Activated T-helper 1 cell treated with Interleukin-2 at 50 U/mL for 16 hours (primary cell): ENCODE results near the gene MITF.

Experiments used
- DNase-seq: peaks from one replicate; pipeline ENCODE4 v3.0.0-alpha.2; 2020; ENCODE audit warnings: low read depth

The MITF gene

DNA sequence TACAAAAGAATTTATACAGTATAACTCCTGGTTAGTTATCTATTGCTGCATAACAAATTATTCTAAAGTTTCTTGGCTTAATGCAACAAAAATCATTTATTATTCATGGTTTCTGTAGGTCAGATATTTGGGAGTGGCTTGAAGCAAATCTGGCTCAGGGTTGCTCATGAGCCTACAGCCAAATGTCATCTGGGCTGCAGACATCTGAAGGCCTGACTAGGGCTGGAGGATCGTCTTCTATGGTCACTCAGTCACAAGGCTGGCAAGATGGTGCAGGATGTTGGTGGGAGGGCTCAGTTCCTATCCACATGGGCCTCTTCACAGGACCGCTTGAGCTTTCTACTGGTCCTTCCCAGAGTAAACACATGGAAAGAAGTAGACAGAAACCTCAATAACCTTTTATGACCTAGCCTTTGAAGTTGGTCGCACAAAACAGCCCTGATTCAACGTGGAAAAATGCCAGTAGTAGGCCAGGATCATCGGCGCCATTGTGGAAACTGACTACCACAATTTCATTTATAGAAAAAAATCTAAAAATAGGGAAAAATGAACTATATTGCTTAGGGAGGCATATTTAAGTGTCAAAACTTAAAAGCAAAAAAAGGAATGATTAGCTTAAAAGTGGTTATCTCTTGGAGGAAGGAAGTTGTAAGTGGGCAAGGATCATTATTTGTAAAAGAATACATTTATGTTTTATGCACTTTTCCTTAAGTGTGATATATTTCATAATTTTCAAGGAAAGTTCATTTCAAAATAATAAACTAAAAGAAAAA, 9.9 kb upstream of the MITF start:
- DNase-seq = no peak

DNA sequence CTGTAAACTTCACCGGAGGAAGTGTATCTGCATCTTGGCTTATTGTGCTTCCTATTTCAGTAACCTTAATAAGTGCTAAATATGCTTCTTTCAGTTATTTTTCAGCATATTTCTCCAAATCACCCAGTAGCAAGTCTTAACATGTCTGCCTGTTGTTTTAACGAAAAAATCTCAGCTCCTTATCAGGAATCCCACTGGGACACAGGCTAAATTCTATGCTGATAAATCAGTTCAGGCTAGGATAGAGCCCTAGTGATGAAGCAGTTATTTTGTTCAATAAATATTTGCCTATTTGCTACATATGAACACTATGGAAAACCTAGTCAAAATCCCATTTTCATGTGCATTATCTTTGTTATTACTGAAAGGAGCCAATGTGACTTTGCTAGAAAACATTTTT, 8.2 kb upstream of the MITF start:
- no peak for DNase-seq

DNA sequence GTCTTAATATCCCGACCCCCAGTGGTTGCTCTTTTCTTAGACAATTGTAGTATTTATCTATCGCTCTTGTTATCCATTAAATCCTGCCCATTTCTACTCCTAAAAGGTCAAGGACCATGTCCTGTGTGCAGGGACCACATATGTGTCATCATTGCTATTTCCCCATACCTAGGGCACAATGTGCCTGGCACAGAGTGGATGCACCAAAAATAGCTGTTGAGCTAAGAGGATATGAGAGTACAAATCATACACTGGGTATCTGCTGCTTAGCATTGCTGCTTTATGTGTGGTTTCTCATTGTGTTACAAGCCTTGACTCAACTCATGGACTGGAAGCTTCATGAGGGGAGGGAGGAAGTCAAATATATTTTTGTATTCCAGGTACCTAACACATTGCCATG, 3.4 kb upstream of the MITF start:
- DNase-seq = no peak

DNA sequence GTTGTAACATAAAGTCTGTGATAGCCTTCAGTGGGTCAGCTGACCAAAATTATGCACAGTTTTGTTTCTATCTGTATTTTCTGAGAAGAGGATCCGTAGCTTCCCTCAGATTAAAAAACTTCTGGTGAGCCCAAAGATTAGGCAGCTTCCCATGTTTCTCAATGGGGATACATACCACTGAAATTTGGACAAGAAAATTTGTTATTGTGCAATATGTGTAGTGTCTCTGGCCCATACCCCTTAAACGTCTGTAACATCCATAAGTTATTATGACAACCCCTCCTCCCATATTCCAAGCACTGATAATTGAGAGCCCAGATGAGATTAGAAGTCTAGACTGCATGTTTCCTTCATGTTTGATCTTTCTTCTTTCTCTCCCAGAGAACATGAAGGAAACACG, 1.9 kb upstream of the MITF start:
- no peak for DNase-seq

DNA sequence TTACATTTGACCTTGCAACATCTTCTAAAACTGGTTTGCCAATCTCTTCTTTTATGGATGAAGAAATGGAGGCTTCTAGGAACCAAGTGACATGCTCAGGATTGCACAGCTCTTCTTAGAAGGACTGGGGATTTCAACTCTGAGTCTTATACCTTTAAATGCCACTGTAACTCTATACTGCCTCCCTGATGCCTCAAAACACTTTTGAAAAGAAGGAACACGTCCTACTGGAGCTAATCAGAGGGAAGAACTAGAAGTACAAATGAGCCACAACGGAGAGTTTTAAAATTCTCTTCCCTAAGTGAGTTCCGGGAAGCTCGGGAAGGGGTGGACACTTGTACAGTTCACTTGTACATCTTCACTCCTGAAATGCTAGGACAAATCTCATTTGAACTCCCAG, 949 bp upstream of the MITF start:
- no peak for DNase-seq

DNA sequence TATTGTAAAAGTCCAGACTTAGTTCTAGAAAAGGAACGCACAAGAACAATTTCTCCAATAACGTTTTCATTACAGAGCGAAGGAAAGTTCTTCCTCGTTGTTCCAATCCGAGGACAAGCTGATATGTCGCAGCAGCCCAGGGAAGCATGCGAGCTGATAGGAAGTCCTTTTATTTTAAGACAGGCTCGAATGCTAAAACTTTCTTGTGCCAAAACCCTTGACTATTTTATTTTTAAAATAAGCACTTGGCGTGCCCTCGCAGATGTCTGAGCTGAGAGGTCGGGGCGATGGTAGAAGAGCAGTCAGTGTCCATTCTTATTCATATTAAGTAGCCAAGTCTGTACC, 433 bp upstream of the MITF start:
- DNase-seq = no peak

DNA sequence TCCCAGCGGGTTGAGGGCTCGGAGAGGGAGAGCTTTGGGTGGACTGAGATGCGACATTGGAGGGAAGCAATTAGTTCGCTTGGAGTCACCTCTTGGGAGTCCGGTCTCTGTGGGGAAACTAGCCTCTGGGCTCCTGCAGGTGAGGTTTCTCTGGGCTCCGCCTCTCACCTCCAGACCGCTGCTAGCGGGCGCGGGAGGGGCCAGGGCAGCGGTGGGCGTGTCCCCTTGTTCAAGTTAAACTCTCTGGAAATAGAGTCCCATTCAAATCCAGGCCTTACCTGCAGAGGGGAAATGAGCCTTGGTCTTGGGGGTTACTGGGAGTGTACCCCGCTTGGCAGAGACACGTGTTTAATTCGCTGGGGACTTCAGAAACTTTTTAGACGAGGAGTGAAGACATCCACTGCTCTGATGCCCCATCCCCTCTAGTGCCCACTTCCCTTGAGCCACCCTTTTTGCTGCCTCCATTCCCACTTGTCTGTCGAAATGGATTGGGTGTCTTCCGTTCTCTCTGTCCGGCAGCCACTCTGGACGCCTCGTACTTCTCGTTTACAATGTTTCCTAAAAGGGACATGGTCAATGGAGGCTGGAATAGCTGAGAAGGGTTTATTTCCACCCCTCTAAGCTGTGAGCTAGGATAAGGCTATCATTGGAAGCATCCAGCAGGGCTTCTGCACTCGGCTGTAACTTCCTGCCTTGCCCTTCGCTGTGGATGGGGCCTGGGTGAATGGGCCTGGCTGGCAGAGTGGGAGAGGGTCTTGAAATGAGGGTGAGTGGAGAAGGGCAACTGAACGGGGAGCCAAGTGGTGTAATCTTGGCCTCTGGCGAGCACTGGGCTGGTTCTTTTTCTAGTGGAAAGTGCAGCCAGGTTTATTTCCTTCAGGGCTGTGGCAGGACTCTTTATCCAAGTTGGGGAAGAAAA, 1.1 kb downstream of the MITF start:
- no peak for DNase-seq

DNA sequence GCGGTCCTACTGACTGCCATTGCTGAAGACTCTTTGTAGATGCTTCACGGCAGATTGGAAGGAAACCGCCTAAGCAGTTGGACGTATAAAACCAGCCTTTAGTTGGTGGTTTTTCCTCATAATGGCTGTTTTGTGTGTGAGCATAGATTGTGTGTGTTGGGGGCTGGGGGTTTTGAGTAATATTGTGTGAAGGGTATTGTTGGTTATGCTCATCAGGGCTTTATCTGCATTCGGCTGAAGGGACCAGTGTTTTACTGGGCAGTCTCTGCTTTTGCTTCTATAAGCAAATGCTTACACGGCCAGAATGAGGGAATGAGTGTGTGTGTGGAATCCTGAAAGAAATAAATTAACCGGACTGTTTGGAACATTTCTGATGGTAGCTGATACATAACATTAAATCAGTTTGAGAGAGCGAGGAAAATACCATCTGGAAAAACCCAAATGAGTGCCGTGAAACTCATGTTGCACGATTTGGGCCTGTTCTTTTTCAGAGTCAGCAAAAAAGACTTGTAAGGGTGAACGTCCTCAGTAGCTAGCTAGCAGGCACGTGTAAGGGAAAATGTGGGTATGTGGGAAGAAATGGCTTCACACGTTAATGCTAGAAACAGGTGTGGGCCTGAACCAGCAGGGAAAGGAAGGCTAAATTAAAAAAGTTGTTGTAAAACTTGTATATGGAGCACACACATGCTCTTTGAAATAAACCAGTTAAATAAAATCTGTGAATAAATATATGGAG, 1.9 kb downstream of the MITF start:
- no peak for DNase-seq

DNA sequence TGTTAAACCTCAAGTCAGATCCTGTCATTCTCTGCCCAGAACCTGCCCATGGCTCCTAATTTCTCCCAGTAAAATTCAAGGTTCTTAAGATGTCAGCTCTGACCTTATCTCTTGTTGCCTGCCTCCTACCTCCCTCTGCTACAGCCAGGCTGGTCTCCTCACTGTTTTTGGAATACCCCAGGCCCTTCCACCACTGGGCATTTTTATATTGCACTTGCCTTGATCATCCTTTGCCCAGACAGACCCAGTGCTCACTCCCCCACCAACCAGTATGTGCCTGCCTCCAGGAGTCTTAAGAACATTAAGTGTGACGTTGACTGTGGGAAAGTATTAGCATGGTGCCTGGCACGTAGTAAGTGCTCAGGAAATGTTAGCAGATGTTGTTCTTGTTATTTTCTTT, 3.1 kb downstream of the MITF start:
- DNase-seq = no peak

DNA sequence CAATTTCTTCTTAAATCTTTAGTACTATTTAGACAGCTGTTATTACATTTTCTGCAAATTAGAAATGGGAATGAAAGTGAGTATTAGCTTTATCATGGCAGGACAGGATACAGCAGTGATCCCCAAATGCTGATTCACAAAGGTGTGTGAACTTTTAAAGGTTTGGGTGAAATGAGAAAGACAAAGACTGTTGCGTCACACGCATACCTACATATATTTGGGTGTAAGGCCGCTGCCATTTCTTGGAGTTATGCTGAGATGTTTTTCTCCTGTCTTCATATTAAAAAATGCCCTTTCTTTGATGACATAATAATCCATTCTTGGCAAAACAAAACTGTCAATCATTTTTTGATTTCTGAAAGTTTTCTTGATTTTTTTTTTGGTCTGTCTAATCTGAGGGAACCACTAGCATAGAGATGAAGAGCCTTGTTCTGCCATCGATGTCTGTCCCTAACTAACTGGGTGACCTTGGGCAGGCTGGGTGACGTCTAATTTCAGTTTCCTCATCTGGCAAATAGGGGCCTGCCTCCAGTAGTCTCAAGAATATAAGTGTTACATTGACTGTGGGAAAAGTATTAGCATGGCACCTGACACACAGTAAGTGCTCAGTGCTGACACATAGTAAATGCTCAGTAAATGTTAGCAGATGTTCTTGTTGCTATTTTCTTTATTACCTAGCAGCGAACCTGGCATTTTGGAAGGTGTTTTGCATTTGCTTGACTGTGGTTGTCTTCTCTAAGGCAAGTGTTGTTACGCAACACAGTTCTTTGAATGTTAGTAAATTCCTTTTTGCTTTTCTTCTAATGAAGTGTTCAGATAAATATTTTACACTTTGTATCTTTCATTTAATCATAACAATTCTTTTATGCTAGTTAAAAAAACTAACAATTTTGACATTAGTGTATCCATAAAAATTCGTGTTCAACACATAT, 5.0 kb downstream of the MITF start:
- DNase-seq = no peak

DNA sequence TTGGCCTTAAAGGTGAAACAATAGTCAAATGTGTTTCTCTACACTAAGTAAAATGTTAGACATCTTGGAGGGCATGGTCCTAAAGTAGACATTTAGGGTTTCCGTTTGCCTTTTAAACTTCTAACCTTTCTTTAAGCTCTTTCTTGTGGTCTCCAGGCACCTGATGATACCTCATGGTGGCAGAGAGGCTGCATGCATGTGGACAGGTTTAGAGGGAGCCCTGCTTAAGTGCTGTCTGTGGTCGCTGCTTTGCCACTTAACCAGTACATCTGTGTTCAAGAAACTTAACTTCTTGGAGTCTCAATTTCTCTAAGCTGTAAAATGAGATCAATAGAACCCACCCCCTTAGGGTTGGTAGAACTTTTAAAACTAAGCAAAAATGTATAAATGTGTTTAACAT, 6.2 kb downstream of the MITF start:
- no peak for DNase-seq

DNA sequence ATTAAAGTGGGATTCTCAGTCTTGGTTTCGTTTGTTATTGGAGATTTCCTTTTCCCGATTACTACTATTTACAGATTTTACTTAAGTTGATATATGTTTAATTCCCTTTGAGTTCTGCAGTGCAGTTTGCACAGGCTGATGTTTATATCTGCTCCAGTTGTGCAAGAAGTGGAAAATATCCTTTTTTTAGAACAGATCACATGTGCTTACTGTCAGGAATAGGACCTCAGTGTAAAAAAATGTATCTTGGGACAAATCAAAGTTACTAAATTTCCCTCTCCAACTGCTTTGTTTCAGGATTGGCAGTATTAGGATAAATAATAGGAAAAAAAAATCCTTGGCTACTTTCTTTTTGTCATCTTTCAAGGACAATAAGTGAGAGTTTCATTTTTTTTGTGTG, 6.9 kb downstream of the MITF start:
- DNase-seq = no peak

DNA sequence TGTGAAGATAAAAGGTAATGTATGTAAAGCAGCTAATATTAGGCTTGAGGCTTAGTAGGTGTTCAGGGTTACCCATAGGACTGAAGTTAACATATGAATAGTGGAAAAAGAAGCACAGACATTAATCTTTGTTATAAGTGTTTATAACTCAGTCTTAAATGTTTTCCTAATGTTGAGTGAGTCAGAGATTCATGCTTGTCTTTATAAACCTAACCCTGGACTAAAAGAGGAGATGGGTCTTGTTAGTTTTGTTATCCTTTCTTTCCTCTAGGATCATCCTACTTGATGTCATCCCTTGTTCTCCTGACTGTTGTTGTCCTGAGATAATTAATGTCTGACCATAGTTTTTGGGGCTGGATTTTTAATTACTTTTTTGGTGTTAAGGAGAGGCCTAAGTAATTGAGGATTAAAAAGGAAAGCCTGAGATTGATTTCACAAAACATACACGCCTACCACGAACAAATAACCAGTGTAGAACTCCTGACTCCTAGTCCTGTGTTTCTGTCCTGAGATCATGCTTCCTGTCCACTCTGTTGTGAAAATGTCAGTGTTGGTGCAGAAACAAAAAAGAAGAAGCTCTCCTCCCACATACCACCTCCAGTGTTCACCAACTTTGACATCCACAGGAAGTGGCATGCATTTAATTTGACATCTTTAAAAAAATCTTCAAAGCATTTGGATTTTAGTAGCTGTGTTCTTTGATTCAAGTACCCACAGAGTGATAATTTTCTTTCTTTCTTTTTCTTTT, 8.4 kb downstream of the MITF start:
- DNase-seq = no peak

DNA sequence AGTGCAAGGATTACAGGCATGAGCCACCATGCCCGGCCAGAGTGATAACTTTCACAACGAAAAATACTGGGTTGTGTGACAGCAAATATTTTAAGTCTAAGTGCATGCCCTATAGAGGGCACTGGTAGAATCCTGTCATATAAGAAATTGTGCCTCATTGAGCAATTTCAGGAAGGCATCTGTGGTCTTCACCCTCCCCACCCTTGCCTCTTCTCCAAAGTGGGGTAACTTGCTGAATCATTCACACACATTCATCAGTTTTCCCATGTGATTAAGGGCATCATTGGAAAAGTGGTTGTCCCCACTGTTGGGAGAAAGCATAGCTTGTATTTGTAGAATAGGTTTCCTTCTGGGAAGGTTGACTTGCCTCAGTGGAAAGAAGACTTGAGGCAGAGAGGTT, 9.2 kb downstream of the MITF start:
- DNase-seq = no peak

DNA sequence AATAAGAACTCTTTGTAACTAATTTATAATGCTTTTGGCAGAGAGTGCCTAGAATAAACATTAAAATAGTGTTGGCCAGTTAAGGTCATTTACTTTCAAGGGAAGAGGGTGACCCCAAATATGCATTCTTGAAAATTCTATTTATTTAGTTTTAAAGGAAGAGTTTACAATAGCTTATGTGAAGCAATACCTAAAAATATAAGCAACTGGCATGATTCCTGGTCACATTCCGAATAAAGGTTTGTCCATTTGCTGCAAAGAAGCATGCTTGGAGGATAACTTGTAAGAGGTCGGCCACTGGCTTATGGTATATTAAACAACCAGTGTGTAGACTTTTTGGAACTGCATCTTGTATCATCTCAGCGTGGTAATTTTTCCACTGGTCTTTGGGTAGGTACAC, 10.2 kb downstream of the MITF start:
- DNase-seq = no peak

DNA sequence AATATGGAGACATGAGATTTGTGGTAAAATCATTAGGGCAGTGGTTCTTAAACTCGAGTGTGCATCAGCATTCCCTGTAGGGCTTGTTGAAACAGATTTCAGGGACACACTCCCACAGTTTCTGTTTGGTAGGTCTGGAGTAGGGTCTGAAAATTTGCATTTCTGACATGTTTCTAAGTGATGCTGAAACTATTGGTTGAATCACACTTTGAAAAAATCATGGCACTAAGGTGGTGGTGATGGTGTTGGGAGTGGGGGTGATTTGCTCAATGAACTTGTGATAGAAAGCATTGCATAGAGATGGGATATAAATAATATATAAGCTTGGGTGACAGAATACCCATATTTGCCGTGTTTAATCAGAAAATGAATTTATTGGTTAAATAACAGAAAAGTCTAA, 11.3 kb downstream of the MITF start:
- no peak for DNase-seq

DNA sequence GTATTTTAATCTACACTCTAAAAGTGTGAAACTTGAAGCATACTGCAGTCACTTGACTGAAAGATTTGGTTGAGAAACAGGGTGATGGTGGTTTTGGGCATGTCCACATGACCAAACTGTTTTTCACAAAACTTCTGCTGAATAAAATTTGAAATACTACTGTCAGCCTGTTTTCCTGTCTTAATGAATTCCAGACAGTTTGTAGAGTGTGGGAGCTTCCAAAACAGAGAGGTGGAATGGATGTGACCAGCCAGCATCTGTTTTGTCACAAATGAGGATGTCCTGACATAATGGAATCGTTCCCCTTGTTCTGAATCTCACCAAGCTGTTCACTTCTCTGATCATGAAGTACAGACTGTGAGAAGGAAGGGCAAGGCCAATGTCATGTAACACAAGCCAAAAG, 11.8 kb downstream of the MITF start:
- no peak for DNase-seq

DNA sequence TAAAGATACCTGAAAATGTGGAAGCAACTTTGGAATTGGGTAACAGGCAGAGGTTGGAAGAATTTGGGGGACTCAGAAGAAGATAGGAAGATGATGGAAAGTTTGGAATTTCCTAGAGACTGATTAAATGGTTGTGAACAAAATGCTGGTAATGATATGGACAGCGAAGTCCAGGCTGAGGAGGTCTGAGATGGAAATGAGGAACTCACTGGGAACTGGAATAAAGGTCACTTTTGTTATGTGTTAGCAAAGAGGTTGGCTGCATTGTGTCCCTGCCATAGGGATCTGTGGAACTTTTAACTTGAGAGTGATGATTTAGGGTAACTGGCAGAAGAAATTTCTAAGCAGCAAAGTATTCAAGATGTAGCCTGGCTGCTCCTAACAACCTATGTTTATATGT, 13.0 kb downstream of the MITF start:
- no peak for DNase-seq

DNA sequence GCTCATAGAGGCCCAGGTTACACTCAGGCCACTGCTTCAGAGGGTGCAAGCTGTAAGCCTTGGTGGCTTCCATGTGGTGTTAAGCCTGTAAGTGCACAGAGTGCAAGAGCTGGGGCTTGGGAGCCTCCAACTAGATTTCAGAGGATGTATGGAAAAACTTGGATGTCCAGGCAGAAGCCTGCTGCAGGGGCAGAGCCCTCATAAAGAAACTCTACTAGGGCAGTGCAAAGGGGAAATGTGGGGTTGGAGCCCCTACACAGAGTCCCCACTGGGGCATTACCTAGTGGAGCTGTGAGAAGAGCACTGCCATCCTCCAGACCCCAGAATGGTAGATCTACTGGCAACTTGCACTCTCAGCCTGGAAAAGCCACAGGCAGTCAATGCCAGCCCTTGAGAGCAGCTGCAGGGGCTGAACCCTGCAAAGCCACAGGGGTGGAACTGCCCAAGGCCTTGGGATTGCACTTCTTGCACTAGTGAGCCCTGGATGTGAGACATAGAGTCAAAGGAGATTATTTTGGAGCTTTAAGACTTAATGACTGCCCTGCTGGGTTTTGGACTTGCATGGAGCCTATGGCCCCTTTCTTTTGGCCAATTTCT, 14.0 kb downstream of the MITF start:
- no peak for DNase-seq

DNA sequence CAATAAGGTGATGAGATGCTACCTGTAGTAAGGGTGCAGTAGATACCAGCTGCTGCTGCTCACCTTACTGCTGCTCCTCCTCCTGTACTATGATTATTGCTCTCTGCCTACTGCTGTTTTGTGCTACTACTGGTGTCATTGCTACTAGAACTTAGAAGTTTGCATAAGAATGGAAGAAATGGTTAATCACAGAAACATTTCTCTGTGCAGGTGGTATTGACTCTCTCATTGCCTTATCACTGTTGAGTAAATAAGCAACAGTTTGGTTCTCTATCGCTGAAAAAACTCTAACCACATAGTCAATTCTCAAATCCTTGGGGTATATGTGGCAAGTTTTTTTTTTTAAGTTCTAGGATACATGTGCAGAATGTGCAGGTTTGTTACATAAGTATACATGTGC, 16.5 kb downstream of the MITF start:
- DNase-seq = no peak
